Panc1 (cell line): ENCODE data around the gene SYT4. TPM values are rescaled to one million over a fixed set of nuclear protein-coding genes. Genes with fewer than 3 reads are reported as not detected.
"Not testable (repeated sequence)": the region's sequence is repeated elsewhere in the genome, so short reads cannot be mapped to it uniquely, and the experiment has no call there.

ENCODE experiments used
- ATAC-seq: fragments of 200-7000 bp; cut with Tn5 transposase; 2 replicates; pipeline ENCODE4 v1.9.1; 2020; ENCODE audit warnings: mild to moderate bottlenecking, moderate library complexity
- BruUV-seq: library from RNA; stranded (reverse); fragments of 400-500 nt; replicated peaks from 2 replicates; lab custom pipeline; 2021; lab: Mats Ljungman, UMichigan
- CTCF ChIA-PET: fragments of 300-600 bp; sonication (Branson Sonifier 250); formaldehyde crosslinking; loops from one replicate; lab custom pipeline; 2022; ENCODE audit warnings: antibody characterized with exemption; lab: Charles Lee
- POLR2A ChIA-PET: fragments of 300-600 bp; sonication (Branson Sonifier 250); formaldehyde crosslinking; loops from one replicate; lab custom pipeline; 2022; ENCODE audit warnings: antibody characterized with exemption; lab: Charles Lee
- DNase-seq: peaks from one replicate; pipeline ENCODE4 v3.0.0-alpha.2; 2010; ENCODE audit warnings: low read depth, low spot score
- H3K27ac ChIP-seq: 2 replicates; pipeline ENCODE4 v1.5.1; 2011; ENCODE audit warnings: mild to moderate bottlenecking, low read length, inconsistent platforms
- H3K27me3 ChIP-seq: fragments of 200-500 bp; sonication (Bioruptor generic); 2 replicates; pipeline ENCODE4 v1.6.0; 2014; ENCODE audit warnings: low read length, inconsistent platforms; ENCODE audit not compliant: control insufficient read depth, insufficient read depth
- H3K36me3 ChIP-seq: fragments of 200-500 bp; sonication (Bioruptor generic); 2 replicates; pipeline ENCODE4 v1.5.1; 2014; ENCODE audit warnings: inconsistent platforms, mild to moderate bottlenecking, low read length, moderate library complexity; ENCODE audit not compliant: control insufficient read depth, insufficient read depth
- H3K4me1 ChIP-seq: 2 replicates; pipeline ENCODE4 v1.5.1; 2011; ENCODE audit warnings: inconsistent platforms, mild to moderate bottlenecking, low read length, moderate library complexity; ENCODE audit not compliant: control insufficient read depth, insufficient read depth
- H3K4me3 ChIP-seq, 2 experiments: 2 replicates each; pipeline ENCODE4 v1.5.1; 2011 to 2012; ENCODE audit warnings: low read depth in 2 of 2, low read length in 2 of 2, mild to moderate bottlenecking in 2 of 2, inconsistent platforms in 1 of 2, moderate library complexity in 1 of 2
- H3K9me3 ChIP-seq: fragments of 200-500 bp; sonication (Bioruptor generic); 2 replicates; pipeline ENCODE4 v1.5.1; 2014; ENCODE audit warnings: low read depth, mild to moderate bottlenecking, inconsistent platforms, low read length, moderate library complexity; ENCODE audit not compliant: control insufficient read depth, insufficient read depth
- CTCF ChIP-seq: fragments of 450-650 bp; IDR thresholded peaks from 2 replicates; pipeline ENCODE4 v1.5.1; 2017; ENCODE audit warnings: mild to moderate bottlenecking
- POLR2AphosphoS5 ChIP-seq: IDR thresholded peaks from 2 replicates; pipeline ENCODE4 v1.6.1; 2012; ENCODE audit warnings: mild to moderate bottlenecking, low read depth, low read length, moderate library complexity
- REST ChIP-seq, 2 experiments: IDR thresholded peaks; 2 replicates each; pipeline ENCODE4 v1.6.1; 2011 to 2012; ENCODE audit warnings: low read depth in 2 of 2, control low read depth in 1 of 2, low read length in 1 of 2, mild to moderate bottlenecking in 1 of 2, moderate library complexity in 1 of 2; ENCODE audit not compliant: insufficient read depth in 1 of 2
- SIN3A ChIP-seq: IDR thresholded peaks from 2 replicates; pipeline ENCODE4 v1.6.1; 2012; ENCODE audit warnings: low read depth, mild to moderate bottlenecking, low read length, moderate library complexity, borderline replicate concordance; ENCODE audit not compliant: insufficient read depth
- TCF7L2 ChIP-seq: IDR thresholded peaks from 2 replicates; pipeline ENCODE4 v1.6.1; 2011; ENCODE audit warnings: mild to moderate bottlenecking, low read depth, low read length, inconsistent platforms
- in situ Hi-C: cut with HindIII; loops from 2 replicates; pipeline ENCODE4 v1.10.0; 2016; ENCODE audit warnings: low sequenced_read_pairs, low pct_unique_long_range_greater_than_20kb
- intact Hi-C: fragments of 100-400 bp; cut with micrococcal nuclease; formaldehyde crosslinking; loops from one replicate; pipeline ENCODE4 v1.10.0; 2022; ENCODE audit not compliant: unreplicated experiment
- total RNA-seq: library from RNA; stranded (reverse); gene quantifications from one replicate; pipeline ENCODE4 v1.2.1, GENCODE V29; 2021; ENCODE audit not compliant: unreplicated experiment

The SYT4 gene
- total RNA-seq, 1 experiment from 2014 or later, result not detected

DNA sequence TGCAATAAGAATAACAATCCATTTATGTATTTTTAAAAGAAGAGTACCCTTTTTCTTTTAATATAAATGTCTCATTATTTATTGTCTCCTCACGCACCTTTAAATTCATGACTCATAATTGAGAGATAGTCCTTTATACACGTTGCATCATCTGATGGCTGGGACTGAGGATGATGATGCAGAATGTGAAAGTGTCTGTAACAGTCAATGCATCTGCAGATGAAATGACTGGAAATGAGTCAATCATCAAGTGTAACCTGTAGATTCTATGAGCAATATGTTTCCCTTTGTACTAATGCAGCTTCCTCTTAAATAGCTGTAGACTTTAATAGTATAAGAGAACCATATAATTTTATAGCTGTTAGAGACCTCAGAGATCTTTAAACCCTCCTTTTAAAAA lies 26.1 kb upstream of the SYT4 start:
- Histone ChIP-seq H3K27me3 (no peaks in the 10 kb centered on the region), H3K4me3 (no peak overlapping the region), H3K9me3 (no peaks in the 10 kb centered on the region), H3K4me1 (no peaks in the 10 kb centered on the region), H3K27ac (no peak overlapping the region), H3K36me3 (no peaks in the 10 kb centered on the region)
- in situ Hi-C loops, result no loop called here
- TF ChIP-seq TCF7L2 (no peak), CTCF (no peak), POLR2AphosphoS5 (no peak), REST (IDR thresholded peaks at IDR 0.05; ENCODE audit: insufficient read depth in 1 of 2, low read depth in 2 of 2, low read length in 1 of 2) (no peak), SIN3A (no peak)
- ChIA-PET CTCF (no interaction called here), POLR2A (no interaction called here)
- ATAC-seq (no peak), DNase-seq (peak; percentile 7)
- BruUV-seq, result no TSS peak
- intact Hi-C loops, result no loop called here

DNA sequence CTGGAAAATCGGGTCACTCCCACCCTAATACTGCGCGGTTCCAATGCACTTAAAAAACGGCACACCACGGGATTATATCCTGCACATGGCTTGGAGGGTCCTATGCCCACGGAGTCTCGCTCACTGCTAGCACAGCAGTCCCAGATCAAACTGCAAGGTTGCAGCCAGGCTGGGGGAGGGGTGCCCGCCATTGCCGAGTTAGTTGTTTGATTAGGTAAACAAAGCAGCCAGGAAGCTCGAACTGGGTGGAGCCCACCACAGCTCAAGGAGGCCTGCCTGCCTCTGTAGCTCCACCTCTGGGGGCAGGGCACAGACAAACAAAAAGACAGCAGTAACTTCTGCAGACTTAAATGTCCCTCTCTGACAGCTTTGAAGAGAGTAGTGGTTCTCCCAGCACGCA lies 8.9 kb upstream of the SYT4 start:
- CTCF ChIA-PET, H3K9me3 ChIP-seq, POLR2A ChIA-PET, in situ Hi-C loops, DNase-seq, H3K36me3 ChIP-seq, BruUV-seq, intact Hi-C loops, ATAC-seq, H3K4me3 ChIP-seq, H3K27ac ChIP-seq, H3K4me1 ChIP-seq, H3K27me3 ChIP-seq: not testable (repeated sequence)

DNA sequence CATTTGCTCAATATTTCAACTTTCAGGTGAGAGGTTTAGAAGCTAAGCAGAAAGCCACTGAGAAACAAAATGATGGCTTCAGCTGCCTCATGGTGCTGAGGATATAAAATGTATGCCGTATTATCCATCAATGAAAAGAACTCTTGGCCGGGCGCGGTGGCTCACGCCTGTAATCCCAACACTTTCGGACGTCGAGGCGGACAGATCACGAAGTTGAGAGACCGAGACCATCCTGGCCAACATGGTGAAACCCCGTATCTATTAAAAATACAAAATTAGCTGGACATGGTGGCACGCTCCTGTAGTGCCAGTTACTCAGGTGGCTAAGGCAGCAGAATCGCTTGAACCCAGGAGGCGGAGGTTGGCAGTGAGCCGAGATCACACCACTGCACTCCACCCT lies 6.0 kb upstream of the SYT4 start:
- ChIA-PET CTCF (no interaction called here), POLR2A (no interaction called here)
- DNase-seq (no peak), ATAC-seq (no peak)
- no peaks in the 10 kb centered on the region for H3K9me3 ChIP-seq
- H3K27me3 ChIP-seq, result no peaks in the 10 kb centered on the region
- no peaks in the 10 kb centered on the region for H3K36me3 ChIP-seq
- BruUV-seq, result no TSS peak
- no peaks in the 10 kb centered on the region for H3K4me1 ChIP-seq
- no peak overlapping the region for H3K27ac ChIP-seq
- intact Hi-C loops, result no loop called here
- no peak overlapping the region for H3K4me3 ChIP-seq
- TF ChIP-seq CTCF (no peak), REST (IDR thresholded peaks at IDR 0.05; ENCODE audit: insufficient read depth in 1 of 2, low read depth in 2 of 2, low read length in 1 of 2) (no peak), TCF7L2 (no peak), SIN3A (no peak), POLR2AphosphoS5 (no peak)
- in situ Hi-C loops, result no loop called here
